ENCODE data around the gene GNB5. TPM values are rescaled to one million over a fixed set of nuclear protein-coding genes. Genes with fewer than 3 reads are reported as not detected.
"Not testable (repeated sequence)": the region's sequence is repeated elsewhere in the genome, so short reads cannot be mapped to it uniquely, and the experiment has no call there.

Gene GNB5
- total RNA-seq, result 10 to 100 TPM; 27.9 to 43.2 TPM

DNA sequence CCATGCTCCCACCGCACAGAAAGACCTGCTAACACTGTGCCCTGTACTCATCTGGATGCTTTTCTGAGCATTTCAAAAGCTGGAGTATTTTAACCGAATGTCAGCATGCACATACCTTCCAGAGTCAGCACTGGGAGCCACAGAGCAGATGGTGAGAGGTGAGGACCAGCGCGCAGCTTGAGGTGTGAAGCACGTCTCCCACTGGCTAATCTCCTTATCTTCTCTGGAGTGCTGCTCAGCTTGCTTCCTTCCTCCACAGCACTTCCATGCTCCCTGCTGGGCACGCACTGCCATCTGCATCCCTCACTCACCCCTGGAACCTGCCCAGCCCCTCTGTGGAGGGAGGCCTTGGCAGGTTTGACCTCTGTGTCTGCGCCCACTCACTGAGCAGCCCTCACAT, at the start of gene GNB5:
GNB5 (minus strand) TSS at position 186 of the 400 bp plus-strand sequence. CDS start 6,716 bp downstream, outside the sequence.
- TF ChIP-seq CTCF (IDR thresholded peaks at IDR 0.05), result no peak
- no peaks in the 10 kb centered on the region for H3K27me3 ChIP-seq (replicated peaks; ENCODE audit: insufficient read depth)
- no peaks in the 10 kb centered on the region for H3K9me3 ChIP-seq
- no peak for DNase-seq (ENCODE audit: low spot score)
- H3K4me3 ChIP-seq, result no peak within 1 kb of the TSS
- H3K27ac ChIP-seq, result no peak within 1 kb of the TSS
- ATAC-seq (ENCODE audit: insufficient number of reproducible peaks, low FRiP score, low read depth), result no peak
- no peaks in the 10 kb centered on the region for H3K4me1 ChIP-seq (ENCODE audit: control insufficient read depth in 1 of 2, low read depth in 2 of 2)
- no peaks in the 10 kb centered on the region for H3K36me3 ChIP-seq

DNA sequence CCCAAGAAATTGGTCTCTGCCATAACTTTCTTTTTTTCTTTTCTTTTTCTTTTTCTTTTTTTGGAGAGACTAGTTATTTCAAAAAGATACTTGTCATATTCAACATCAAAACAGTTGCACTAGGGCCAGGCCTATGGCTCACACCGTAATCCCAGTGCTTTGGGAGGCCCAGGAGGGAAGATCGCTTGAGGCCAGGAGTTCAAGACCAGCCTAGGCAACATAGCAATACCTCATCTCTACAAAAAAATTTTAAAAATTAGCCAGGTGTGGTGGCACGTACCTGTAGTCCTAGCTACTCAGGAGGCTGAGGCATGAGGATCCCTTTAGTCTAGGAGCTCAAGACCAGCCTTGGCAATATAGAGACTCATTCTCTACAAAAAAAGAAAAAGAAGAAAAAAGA, 49.0 kb upstream of the GNB5 start:
- Histone ChIP-seq H3K4me1 (ENCODE audit: control insufficient read depth in 1 of 2, low read depth in 2 of 2) (no peaks in the 10 kb centered on the region), H3K36me3 (no peaks in the 10 kb centered on the region), H3K9me3 (no peaks in the 10 kb centered on the region), H3K27ac (no peak overlapping the region), H3K27me3 (replicated peaks; ENCODE audit: insufficient read depth) (no peaks in the 10 kb centered on the region), H3K4me3 (no peak overlapping the region)
- no peak for TF ChIP-seq CTCF (IDR thresholded peaks at IDR 0.05)
- DNase-seq (ENCODE audit: low spot score) (no peak), ATAC-seq (ENCODE audit: insufficient number of reproducible peaks, low FRiP score, low read depth) (no peak)

DNA sequence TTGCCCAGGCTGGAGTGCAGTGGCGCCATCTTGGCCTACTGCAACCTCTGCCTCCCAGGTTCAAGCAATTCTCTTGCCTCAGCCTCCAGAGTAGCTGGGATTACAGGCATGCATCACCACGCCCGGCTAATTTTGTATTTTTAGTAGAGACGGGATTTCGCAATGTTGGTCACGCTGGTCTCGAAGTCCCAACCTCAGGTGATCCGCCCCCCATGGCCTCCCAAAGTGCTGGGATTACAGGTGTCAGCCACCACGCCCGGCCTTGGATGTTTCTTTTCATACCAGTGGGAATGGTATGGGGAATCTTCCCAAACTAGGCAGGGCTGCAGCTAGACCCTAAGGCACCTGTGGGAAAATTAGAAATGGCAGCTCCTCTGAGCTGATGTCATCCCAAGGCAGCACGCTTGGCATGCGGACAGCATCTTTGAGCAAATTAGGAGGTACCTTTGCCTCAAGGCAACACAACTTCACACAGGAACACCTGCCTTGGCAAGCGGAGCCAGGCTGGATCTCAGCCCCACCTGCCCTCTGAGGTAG, 47.9 kb upstream of the GNB5 start:
- H3K9me3 ChIP-seq; ATAC-seq (ENCODE audit: insufficient number of reproducible peaks, low FRiP score, low read depth); H3K4me3 ChIP-seq; H3K27me3 ChIP-seq (replicated peaks; ENCODE audit: insufficient read depth); H3K27ac ChIP-seq; H3K4me1 ChIP-seq (ENCODE audit: control insufficient read depth in 1 of 2, low read depth in 2 of 2); H3K36me3 ChIP-seq; DNase-seq (ENCODE audit: low spot score): not testable (repeated sequence)

DNA sequence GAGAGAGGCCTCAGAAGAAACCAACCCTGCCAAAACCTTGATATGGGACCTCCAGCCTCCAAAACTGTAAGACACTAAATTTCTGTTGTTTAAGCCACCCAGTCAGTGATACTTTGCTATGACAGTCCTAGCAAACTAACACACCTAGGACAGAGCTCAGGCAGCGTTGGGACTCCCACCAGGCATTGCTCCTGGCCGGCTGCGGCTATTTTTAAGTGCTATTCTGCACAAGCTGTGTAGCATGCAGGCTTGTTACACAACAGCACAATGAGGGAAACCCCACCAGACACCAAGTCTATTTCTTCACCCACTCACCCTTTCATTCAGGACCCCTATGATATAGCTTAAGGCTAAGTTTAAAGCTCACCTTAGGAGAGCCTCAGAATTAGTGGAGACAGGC, 47.0 kb upstream of the GNB5 start:
- no peaks in the 10 kb centered on the region for H3K4me1 ChIP-seq (ENCODE audit: control insufficient read depth in 1 of 2, low read depth in 2 of 2)
- no peak for TF ChIP-seq CTCF (IDR thresholded peaks at IDR 0.05)
- H3K36me3 ChIP-seq, result no peaks in the 10 kb centered on the region
- ATAC-seq (ENCODE audit: insufficient number of reproducible peaks, low FRiP score, low read depth), result no peak
- H3K27me3 ChIP-seq (replicated peaks; ENCODE audit: insufficient read depth), result no peaks in the 10 kb centered on the region
- DNase-seq (ENCODE audit: low spot score), result no peak
- no peak overlapping the region for H3K27ac ChIP-seq
- H3K4me3 ChIP-seq, result no peak overlapping the region
- H3K9me3 ChIP-seq, result no peaks in the 10 kb centered on the region

DNA sequence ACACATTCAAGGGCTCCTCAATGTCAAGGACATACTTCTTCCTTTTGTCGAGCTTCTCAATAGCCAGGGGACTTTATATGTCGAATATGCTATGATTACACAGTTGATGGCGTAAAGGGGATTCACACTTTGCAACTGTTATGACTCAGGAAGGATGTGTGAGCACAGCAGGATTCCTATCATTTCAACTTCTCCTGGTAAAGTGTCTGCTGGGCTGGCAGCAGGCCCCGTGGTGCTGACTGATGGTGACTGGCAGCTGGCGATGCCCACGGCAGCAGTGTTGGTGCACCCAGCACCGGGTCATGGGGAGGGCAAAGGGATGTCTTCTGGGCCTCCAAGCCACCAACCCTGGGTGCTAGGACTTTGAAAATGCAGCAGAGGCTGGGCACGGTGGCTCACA, 44.8 kb upstream of the GNB5 start:
- H3K9me3 ChIP-seq, result no peaks in the 10 kb centered on the region
- H3K4me1 ChIP-seq (ENCODE audit: control insufficient read depth in 1 of 2, low read depth in 2 of 2), result no peaks in the 10 kb centered on the region
- H3K36me3 ChIP-seq, result no peaks in the 10 kb centered on the region
- no peak for ATAC-seq (ENCODE audit: insufficient number of reproducible peaks, low FRiP score, low read depth)
- no peak for DNase-seq (ENCODE audit: low spot score)
- H3K27me3 ChIP-seq (replicated peaks; ENCODE audit: insufficient read depth), result no peaks in the 10 kb centered on the region
- H3K27ac ChIP-seq, result no peak overlapping the region
- H3K4me3 ChIP-seq, result no peak overlapping the region
- TF ChIP-seq CTCF (IDR thresholded peaks at IDR 0.05), result no peak

Data from thoracic aorta (tissue), 2 donors.